ENCODE results near the gene AHR.
"Not testable (repeated sequence)": the region's sequence is repeated elsewhere in the genome, so short reads cannot be mapped to it uniquely, and the experiment has no call there.

AHR gene

DNA sequence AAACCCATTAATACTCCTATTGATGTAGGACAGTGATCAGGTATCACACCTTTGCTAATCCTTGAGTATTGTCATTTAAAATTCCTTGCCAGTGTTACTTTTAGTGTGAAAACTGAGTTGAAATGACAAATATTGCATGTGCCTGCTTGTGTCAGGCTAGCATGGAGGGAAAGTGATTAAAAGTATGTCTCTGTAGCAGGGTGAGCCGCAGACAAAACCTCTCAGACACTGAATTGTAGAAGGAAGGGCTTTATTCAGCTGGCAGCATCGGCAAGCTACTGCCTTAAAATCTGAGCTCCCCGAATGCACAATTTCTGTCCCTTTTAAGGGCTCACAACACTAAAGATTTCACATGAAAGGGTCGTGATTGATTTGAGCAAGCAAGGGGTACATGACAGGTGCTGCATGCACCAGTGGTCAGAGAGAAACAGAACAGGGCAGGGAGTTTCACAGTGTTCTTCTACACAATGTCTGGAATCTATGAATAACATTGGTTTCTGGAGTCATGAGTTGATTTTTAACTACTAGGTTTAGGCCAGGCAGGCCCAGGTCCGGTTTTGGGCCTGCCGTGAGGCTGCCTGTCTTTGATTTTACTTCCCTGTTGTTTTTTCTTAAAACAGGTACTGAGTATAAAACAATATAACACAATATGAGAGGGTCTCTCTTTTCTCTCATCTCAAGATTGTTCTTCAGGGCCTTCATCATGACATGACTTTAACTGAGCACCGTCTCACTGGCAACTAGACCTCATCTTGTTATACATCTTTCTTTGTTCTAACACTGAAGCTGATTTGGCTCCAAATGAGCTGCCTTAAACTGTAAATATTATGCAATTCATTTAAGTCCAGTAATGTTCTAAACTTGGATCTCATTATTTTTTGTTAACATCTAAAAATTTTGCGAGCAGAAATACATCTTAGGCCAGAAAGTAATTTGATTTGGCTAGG, 84.2 kb downstream of the AHR start:
- not testable (repeated sequence) for DNase-seq

DNA sequence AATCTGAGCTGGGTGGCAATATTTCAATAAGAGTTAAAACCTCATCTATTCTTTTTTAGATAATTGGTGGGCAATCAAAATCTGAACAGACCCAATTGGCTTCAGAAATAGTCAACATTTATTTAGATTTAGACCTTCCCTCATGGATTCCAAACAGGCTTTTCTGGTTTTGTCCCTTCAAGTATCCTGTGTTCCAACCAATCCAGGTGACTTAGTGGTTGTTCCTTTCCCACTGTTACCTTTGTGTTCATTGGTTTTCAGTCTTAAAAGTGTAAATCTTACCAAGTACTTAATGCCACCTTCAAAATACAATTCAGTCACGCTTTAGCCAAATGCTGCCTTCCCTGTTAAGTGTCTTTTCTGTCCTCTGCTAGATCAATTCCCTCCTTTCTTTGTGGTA, 85.9 kb downstream of the AHR start:
- no peak for DNase-seq

DNA sequence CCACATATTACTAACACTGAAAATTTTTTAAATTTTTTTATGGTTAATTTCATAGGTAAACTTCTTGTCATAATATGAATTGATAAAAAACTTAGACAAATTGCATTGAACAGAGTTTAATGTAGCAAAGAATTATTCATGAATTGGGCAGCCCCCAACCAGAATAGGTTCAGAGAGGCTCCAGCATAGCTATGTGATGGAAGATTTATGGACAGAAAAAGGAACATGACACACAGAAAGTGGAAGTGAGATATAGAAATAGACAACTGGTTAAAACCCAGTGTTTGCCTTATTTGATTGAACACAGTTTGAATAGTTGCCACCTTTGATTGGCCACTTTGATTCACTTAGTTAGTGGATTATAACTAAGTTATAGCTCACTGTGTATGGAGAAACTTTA, 87.2 kb downstream of the AHR start:
- no peak for DNase-seq

DNA sequence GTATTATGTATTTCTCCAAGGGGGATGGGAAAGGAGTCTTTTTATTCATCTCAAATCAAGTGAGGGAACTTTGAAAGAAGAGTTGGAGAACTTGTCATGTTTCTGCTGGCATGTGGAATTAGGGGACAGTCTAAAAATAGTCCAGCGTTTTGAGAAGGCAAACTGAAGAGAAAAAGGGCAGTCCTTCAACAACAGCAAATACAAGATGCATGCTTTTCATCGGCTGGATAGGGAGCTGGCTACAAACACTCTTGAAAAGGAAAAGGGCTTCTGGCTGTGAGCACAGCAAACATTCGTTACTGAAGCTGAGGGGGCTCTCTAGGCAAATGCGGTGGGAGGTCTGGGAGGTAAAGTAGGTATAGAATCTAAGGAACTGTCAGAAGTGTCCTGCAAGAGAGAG, 91.9 kb downstream of the AHR start:
- no peak for DNase-seq

DNA sequence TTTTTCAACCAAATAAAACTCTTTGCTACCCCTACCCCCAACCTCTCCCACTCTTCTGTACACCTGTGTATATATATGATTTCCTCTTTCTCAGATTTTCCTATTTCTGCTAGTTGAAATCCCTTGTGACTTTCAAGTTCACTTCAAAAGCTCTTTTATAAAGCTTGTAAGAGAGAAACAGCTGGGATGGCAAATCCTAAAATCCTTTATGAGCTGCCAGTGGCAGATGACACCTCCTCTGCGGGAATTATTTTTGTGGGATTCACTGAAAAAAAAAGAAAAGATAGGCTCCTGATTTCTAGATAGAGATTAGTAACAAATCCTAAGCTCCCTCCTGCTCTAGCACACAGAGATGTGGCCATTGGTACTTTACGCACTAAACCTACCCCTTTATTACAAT, 92.9 kb downstream of the AHR start:
- no peak for DNase-seq

DNA sequence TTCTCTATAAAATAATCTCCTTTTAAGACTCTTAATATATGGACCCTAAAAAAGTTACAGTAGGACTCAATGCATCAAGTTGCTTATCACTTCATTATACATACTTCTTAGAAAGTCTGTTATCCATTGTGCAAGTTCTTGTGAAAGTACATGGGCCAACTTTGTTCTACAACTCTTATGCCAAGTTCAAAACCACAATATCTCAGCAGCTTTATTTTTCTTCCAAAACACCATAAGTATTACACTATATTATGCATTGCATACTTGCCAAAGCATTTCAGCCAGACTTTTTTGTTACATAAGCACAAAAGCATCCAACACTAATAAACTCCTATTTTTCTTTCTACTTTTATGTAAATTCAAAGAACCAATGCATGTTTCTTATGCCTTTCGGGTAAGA, 94.4 kb downstream of the AHR start:
- DNase-seq: no peak

DNA sequence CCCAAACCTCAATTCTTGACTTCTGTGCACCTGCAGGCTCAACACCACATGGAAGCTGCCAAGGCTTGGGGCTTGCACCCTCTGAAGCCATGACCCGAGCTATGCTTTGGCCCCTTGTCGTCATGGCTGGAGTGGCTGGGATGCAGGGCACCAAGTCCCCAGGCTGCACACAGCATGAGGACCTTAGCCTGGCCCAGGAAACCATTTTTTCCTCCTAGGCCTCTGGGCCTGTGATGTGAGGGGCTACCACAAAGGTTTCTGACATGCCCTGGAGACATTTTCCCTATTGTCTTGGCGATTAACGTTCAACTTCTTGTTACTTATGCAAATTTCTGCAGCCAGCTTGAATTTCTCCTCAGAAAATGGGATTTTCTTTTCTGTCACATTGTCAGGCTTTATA, 96.1 kb downstream of the AHR start:
- DNase-seq: not testable (repeated sequence)

Measured in activated effector memory CD4-positive, alpha-beta T cell treated with Interleukin-2 at 50 U/mL for 16 hours (primary cell).